ENCODE measurements around the gene TNS3.

TNS3 gene

DNA sequence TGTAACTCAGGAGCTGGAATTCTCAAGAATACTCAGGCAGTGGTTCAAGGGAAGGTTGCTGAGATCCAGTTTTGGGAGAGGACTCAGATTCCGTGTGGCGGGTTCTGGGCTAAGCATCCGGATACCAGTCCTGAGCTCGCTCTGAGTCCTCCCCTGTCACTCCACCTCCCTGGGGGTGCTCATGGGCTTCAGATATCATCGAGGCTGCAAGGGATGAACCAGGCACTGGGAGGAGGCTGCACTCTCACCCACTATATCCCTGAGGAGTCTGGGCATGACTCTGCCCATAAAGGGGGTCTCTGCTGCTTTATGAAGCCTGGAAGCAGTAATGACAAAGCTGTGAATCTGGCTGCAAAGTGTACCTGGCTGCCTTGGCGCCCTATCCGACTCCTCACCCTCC, 188.5 kb downstream of the TNS3 start:
- H3K4me3 ChIP-seq (ENCODE audit: low read depth, low read length): no peak overlapping the region

DNA sequence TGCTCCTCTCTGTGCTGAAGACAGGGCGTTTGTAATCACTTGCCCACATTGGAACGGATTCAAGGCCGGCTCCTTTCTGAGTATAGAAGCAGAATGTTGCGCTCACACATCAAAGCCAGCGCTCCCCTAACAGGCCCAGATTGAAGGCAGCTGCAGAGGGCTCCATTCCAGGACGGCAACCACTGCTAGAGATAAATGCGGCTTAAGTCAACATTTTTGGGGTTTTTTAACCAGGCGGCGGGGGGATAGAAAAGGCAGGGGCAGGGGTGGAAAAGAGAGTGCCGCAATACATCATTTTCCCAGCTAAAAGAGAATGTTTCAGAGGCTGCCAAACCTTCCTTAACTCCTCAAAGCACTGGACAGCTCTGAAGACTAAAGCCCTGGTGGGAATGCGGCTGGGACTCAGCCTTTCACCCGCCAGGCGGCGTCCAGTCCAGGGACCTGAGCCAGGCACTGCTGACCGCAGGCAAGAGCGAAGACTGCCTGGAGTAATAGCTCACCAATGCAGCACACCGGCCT, 189.6 kb downstream of the TNS3 start:
- H3K4me3 ChIP-seq (ENCODE audit: low read depth, low read length): no peak overlapping the region

DNA sequence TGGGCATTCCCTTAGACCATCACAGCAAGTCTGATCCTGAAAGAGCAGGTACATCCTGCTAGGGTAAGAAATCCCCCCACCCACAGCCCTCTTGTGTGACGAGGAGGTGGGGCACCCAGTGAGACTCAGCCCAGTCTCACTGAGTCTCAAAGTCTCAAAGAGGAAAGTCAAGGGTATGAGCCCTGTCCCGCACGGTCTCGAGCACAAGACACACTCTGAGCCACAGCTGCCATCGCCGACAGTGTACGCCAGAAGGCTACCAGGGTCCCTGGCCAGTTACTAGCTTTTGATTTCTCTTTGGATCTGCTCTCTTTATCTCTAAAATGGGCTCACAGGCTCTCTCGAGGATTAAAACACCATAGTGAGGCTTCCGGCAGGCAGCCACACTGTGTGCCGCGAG, 190.2 kb downstream of the TNS3 start:
- H3K4me3 ChIP-seq (ENCODE audit: low read depth, low read length): no peak overlapping the region

DNA sequence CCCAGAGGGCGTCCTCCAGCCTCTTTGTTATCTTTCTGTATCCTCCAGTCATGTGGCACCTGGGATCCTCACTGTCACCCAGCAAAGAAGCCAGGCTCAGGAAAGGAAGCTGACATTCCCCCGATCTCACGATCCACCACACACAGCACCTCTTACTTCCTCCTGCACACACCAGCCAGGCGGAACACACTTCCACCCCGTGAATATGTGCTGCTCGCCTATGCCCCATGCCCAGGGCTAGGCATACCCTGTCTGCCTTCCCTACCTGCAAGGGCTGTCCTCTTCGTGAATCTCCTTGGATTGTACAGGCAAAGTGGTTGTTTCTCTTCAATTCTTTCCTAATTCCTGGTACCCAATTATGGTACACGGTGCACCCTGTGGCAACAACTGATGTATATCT, 191.0 kb downstream of the TNS3 start:
- H3K4me3 ChIP-seq (ENCODE audit: low read depth, low read length): no peak overlapping the region

DNA sequence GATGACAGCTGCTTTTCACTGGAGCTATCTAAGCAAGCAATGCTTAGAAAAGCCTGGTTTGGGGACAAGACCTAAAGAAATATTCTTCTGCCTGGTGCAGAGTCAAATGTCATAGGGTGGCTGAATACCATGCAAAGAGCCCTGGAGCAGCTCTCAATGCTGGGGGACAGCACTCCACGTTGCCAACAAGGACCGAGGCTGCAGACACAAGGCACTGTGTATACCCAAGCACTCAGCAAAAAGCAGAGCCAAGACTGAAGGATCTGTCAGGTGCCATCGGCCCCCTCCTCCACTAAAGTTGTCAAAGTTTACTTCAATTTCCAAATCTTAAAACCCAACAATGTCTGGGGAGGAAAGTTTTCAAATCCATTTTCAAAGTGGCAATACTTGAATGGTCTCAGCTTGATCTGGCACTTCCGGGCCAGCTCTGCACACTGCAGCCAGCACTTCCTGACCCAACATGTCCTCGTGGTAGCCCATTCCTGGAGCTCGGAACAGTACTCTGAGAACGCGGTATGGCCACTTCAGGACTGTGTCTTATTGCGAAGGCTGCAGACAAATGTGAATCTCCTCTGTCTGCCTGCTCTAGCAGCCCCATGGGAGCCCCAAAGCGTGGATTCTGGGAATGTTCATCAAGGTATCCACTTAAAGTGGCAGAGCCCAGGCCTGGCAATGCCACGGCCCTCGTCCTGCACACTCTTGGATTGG, 191.8 kb downstream of the TNS3 start:
- no peak overlapping the region for H3K4me3 ChIP-seq (ENCODE audit: low read depth, low read length)

DNA sequence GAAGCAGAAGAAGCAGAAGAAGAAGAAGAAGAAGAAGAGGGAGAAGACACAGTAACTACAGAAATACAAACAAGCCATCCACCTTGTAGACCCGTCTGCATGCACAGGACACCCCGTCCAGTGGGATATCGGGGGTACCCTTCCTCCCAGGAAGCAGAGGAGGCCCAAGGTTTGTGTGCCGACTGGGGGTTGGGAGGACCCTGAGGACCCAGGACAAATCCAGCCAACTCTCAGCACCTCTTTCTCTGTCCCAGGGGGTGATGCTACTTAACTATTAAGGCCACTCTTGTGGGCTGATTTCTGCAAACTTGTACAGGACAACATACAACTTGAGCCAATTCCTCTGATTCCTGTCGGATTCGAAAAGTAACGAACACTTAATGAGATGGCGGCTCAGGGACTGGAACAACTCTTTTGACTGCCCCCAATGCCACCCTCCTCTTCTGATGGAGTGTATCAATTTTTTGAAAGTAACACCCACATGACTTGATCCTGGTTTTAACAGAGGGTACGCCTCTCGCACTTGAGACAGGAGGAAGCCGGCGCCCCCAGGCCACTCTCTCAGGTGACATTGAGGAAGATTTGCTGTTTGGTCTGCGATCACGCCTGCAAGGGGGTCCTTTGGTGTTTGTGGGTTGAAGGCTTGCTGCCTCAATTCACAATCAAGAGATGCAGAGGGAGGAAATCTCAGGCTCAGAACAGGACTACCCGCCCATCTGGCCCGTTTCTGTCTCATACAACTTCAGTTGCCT, 192.6 kb downstream of the TNS3 start:
- no peak overlapping the region for H3K4me3 ChIP-seq (ENCODE audit: low read depth, low read length)

DNA sequence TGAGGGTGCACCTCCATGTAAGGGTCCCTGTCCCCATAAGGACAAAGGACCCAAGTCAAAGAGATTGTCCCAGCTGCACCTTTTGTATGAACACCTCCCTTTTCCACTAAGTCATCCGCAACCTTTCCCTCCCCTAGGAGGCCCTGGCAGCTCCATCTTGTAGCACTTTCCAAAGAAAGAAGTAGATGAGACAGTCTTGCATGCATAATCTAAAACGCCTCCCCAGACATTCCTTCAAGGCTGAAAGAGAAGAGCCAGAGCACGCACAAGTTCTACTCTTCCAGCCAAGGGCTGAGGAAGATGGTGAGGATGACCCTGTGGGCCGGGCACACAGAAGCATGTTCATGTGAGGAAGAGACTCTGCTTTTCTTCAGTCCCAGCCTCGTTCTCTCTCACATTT, 194.4 kb downstream of the TNS3 start:
- H3K4me3 ChIP-seq (ENCODE audit: low read depth, low read length): no peak overlapping the region

DNA sequence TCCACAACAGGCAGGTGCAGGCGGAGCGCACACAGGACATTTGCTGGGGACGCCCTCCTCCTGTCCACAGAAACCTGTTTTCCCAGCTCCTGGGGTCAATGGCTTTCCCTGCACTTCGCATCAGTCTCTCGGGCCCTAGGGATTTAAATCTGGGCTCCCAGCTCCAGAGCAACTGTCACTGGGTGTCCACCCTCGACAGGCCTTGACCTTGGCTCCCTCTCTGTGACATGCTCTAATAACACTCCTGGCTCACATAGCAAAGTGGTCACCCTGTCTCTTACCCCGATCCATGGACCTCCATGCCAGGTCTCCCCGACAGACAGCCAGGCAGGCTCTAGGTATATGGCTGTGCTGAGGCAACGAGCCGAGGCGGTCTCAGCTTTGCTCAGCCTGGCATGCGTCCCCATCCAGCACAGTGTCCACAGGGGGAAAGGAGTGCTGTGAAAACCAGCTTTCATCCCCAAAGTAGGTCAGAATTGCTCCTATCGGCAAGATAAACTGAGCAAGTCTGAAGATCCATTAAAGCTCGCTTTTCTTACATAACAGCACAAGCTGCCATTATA, 195.6 kb downstream of the TNS3 start:
- H3K4me3 ChIP-seq (ENCODE audit: low read depth, low read length): no peak overlapping the region

DNA sequence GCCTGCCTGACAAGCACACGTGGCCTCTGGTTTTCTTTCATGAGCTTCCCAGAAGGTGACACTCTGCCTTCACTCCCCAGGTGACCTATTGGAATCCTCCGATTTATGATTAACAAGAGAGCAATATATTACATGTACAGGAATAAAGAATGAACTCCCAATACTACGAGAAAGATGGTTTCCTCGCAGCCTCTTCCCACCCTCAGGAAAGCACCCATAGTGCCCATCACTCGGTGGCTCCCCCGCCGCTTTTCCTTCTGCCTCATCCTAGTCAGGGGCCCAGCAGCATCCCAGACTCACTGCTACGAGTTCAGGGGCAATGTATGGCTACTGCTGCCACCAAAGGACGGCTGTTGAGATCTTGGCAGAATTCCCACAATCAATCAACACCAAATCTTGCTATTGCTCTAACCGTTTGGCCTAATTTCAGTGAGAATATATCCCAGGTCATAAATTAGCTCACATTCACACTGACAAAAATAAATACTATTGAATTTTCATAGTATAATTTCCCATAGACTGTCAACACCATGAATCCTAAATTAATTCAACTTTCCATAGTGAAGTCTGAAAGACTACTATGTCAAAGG, 196.3 kb downstream of the TNS3 start:
- no peak overlapping the region for H3K4me3 ChIP-seq (ENCODE audit: low read depth, low read length)

DNA sequence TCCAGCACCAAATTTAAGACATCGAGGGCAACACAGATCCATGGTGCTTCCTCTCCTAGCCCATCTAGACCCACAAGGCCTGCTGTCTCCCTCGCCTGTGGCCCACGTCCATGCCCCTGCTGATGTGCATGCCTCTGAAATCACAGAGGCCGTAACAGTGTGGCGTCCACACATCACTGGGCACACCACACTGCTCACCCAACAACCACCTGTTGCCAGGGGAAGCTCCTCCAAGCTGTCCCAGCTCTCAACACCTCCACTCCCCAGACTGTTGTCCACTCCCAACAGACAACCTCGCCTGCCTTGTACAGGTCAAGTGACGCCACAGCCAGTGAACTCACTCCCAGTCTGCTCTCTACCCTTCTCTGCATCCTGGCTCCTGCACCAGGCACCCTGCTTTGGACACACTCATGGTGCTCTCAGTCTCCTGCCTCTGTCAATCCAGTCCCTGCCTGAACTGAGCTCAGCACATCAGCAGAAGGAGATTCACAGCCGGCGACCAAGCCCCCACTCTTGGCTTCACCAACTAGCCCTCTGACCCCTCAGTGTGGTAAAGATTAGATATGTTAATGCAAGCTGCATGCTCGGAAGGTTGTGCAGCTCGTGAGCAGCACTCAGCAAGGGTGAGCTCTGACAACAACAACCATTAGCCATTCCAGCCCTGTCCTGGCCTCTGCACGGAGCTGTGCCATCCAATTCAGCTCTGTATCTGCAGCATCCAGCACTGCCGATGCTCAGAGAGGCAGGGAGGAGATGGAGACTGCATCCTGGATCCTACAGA, 197.0 kb downstream of the TNS3 start:
- H3K4me3 ChIP-seq (ENCODE audit: low read depth, low read length): no peak overlapping the region

DNA sequence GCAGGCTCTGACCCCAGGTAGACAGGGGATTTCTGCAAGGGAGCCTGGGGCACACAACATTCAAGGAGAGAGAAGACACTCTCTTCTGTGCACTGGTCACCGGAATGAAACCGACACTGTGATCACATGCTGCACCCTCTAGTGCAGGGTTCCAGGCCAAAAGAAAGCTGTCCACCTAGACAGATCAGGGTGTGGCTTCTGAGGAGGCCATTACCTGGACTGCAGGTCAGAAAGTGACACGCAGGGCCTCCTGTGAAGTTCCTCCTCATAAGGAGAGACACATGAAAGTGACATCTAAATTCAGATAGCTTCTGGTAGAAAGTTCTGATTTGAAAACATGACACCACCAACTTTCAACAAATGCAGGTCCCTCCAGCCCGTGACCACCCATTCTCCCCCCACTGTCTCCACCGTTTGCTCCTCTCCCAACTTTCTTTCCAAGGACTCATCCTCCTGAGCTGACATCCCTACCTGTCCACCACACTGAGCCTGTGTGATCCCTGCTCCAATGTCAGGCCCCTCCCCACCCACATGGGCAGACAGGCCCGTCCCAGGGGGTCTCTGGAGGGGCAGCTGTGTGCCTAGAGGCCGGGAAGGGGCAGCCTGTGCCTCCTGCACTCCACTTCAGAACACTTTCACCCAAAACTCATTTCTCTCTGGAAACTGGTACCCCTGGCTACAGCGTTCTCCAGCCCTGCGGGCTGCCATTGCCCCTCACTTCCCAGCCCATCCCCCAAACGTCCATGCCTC, 198.0 kb downstream of the TNS3 start:
- no peak overlapping the region for H3K4me3 ChIP-seq (ENCODE audit: low read depth, low read length)

DNA sequence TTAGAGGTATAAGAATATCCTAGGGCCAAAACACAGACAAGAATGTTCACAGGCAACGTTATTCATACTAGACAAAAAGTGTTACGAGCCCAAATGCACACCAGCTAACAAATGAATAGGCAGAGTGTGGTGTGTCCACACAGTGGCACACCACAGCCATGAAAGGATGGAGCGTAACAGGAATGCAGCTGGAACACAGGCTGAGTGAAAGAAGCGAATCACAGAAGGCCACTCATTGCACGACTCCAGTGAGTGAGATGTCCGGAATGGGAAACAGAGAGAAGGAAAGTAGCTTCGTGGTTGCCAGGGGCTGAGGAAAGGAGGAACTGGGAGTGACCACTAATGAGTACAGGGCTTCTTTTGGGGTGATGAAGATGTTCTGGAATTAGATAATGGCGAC, 198.8 kb downstream of the TNS3 start:
- no peak overlapping the region for H3K4me3 ChIP-seq (ENCODE audit: low read depth, low read length)

DNA sequence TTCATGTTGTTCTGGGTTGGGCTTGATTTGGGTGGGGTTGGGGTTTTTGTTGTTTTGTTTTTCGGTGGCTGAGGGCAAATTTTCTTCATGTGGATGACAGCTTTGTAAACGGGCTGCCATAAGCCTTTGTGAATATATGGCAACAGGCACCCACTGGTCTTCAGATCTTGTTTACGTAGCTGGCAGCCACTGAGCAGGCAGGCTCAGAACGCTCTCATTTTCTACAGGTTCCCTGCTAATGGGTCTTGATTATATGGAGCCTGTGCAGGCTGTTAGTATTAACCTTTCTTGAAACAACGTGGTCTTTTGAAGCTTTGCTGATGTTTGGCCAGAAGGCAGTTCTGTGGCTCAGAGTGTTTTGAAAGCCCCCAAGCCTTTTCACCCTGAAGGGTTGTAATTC, 199.7 kb downstream of the TNS3 start:
- H3K4me3 ChIP-seq (ENCODE audit: low read depth, low read length): no peak overlapping the region

DNA sequence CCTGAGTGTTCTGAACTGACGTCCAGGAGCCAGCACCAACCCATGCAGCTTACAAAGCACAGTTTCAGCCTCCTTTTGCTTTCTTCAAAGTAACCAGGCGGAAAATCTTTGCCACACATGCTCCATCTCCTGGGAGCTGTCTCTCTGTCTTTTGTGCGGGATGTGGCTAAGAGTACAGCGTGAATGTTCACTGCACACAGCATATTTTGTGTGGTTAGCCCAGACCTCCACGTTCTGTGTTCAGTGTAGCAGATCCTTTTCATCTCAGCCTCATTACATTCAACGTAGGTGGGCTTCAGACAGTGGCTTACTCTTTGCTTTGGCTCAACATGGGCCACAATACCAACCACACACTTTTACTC, 200.8 kb downstream of the TNS3 start:
- no peak overlapping the region for H3K4me3 ChIP-seq (ENCODE audit: low read depth, low read length)

DNA sequence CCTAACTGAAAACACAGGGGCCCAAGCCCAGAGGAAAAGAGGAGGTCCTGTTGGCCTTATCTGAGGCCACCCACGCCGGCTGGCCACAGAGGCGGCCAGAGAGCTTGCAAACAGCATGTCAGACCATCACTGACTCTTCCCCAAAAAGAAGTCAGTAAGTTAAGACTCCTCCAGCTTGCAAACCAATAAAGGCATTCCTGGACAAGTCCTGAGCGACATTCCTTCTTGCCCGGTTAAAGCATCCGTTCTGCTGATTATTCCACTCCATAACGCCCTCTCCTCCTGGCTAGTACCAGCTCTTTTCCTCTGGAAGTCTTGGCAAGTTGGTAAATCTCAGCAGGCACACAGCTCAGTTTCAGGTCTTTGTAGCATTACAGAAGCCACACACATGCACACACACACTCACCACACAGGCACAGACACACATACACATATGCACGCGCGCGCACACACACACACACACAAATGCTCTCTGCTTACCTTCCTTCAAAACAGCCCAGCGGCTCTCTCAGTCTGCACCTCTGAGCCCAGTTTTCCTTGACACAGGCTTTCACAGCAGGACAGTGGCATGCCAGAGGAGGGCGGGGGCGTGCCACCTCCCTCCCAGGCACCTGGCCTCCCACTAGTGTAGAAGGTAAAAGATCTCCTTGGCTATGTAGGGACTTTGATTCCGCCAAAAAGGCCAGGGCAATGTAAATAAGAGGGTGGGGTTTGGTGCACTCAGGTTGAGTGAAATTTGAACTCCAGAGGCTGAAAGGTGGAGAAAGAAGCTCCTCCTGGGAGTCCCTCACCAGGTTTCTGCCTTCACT, 201.4 kb downstream of the TNS3 start:
- H3K4me3 ChIP-seq (ENCODE audit: low read depth, low read length): no peak overlapping the region

DNA sequence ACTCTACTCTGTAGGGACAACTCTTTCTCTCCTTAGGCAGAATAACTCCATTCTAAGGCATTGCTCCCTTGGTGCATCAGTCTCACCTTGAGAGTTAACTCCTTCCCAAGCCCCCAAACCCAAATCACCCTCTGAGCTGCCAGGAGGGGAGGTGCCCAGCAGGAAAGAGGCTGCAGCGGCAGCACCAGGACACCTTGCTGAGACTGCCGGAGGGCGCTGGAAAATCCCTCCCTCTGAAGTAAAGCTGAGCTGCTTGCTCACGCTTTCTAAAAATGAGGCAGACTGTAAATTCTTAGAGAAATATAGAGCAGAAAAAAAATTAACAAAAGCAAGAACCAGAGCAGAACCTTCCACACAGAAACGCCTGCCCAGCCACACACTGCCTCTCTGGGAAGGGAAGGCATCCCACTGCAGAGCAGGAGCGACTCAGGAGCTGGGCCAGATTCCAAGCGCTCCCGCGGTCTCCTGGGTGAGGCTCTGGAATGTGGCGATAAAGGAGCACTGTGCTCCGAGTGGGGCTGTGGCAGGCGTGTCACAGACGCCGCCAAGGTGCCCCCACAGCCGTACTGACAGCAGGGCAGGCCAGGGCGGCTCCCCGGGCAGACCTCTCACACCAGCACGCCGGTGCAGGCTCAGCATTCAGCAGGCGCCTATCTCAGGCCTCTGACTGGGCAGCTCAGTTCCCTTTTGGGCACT, 202.1 kb downstream of the TNS3 start:
- no peak overlapping the region for H3K4me3 ChIP-seq (ENCODE audit: low read depth, low read length)

DNA sequence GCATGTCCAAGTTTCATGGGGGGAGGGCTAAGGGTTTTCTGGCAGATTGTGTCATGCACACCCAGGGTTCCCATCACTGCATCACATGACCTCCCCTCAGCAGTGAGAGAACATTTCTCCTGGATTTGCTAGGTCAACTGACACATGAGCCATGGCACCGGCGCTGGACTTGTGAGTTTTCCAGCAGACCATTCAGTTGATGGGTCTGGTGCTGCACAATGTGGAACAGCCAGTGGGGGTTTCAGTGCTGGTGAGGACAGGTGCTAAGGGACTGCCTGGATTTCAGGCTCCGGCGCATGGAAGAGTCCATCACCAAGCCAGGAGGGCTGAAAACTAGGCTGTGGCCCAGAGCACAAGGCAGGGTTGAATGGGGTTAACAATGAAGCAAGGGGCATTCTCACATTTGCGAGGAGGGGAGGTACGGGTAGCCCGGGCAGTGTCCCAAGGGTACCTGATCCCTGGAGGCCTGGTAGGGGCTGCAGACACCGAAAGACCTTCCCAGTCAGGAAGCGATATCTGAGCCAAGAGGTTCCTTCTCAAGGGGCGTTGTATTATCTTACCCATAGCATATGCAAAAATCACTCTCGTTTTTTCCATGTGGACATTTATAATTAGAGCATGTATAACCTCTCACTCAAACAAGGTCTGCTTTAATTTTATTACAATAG, 203.0 kb downstream of the TNS3 start:
- no peak overlapping the region for H3K4me3 ChIP-seq (ENCODE audit: low read depth, low read length)

DNA sequence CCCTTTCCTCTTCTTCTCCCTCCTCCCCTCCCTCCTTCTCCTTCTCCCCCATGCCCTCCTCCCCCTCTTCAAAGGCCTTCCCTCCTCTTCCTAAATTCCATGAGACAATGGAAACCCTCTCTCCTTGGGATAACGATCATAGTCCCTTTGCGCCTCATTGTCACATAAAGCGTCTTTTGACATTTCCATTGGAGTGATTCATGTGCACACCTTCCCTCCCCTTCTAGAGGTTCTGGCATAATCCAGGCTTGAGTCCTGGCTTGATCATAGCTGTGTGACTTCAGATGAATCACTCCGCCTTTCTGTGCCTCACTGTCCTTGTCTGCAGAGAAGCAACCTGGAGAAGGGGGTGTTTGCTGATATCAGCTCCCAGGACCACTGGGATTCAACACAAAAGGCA, 204.2 kb downstream of the TNS3 start:
- no peak overlapping the region for H3K4me3 ChIP-seq (ENCODE audit: low read depth, low read length)

Measured in iPS-11a (cell line).